IPS-NIHi11 (cell line): Measurements from ENCODE around the gene LCN1.
A peak's percentile ranks its signal among the peaks of the same experiment; 100 is the strongest.

Experiments
- DNase-seq: peaks from one replicate; pipeline ENCODE4 v3.0.0; 2012; ENCODE audit warnings: mixed read lengths, low spot score

LCN1 gene

DNA sequence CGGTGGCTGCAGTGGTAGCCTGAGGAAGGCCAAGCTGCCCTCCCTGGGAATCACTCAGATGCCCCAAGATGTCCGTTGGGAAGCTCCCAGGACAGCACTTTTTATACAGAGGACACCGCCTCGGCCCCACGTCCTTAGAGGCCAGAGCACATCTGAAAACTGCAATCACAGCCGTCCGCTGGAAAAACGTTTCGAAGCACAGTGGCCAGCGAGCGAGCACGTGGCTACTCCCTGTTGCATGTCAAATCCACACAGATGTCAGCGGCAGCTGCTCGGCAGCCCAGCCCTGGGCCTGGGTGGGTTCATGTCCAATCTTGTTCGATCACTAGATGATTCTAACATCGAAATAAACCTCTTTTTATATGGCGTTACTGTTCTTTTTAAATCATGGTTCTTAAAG lies 32.7 kb upstream of the LCN1 start:
- DNase-seq, result no peak

DNA sequence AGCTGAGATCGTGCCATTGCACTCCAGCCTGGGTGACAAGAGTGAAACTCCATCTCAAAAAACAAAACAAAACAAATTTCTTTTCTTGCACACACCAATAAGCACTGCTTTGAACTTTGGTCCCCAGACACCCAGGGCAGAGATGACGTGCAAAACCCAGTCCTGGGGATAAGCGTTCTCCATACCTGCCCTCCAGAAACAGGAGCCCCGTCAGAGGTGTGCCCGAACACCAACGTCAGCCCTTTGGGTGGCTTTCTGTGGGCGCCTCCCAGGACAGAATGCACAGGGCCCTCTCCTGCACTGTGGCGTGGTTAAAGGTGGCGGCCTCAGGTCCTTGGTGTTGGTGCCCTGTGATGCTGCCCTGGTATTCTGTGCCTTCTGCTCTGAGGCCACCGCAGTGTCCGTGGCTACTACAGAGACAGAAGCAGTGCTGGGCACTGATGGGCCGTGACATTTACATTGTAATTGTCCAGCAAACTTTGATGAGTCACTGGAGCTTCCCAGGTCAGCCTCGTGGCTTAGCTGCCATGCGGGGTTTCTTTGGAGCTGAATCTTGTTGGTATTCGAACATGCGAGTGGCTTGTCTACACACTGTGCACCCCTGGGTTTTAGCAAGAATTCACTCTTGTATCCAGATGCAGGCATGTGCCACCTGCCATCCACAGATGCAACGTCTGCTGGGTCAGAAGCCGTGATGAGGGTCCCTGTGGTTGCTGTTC lies 31.9 kb upstream of the LCN1 start:
- no peak for DNase-seq

DNA sequence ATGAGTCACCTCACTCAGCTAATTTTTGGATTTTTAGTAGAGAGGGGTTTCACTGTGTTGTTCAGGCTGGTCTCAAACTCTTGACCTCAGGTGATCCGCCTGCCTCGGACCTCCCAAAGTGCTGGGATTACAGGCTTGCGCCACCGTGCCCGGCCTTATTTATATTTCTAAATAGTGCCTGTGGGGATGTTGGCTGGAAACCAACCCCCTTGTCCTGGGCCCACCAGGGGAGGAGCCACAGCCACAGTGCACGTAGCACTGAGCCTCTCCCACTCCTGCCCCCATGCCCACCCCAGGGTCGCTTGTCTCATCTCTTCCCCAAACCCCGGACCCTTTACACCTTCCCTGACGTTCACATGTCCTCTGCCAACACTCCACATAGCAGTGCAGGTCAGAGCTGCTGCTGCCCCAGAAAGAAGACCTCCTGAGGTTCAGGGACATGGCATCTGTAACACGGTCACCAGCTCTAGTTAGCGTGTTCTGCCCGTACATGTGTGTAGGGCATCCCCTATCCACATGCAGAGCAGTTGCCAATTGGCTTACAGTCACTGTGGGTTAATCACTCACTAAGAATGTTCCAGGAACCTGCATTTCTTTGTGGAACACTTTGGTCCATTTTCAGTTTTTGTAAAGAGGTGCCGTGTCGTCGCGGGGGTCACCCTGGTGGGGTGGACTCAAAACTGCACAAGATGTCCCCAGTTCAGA lies 30.9 kb upstream of the LCN1 start:
- DNase-seq, result no peak

DNA sequence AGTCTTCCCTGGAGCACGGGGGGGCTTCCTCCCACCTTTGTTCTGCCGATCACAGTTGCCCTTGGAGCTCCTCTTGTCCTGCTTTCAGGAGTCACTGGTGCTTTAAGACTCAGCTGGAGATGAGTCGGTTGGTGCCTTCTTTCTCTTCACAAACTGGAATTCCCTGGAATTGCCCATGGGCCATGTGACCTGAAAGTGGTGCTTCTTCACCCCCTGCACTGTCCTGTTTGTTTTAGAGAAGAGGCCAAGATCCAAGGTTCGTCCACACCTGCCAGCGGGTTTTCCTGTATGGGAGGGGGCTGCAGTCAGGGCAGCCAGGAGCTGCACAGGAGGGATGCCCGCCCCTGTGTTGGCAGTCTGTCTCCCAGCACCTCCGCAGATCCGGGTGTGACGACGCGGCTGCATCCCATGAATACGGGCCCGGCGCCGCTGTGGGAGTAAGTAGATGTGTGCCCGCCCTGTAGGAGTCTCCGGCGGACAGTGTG lies 30.2 kb upstream of the LCN1 start:
- DNase-seq, result no peak

DNA sequence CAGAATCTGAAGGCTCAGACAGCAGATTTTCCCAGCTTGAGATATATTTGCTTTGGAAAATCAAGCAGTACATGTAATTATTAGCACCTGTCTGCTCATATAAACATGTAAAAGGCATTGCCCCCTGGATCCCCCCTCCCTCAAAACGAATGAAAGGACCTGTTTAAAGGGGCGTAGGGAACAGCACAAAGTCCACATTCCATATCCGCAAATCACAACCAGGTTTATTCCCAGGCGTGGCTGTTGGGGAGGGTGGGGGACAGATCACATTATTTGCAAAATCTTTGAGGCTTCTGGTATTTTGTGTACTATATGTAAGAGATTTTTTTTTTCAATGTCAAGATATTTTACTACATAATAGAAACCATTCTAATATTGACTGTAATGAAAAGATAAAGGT lies 29.5 kb upstream of the LCN1 start:
- DNase-seq, result no peak

DNA sequence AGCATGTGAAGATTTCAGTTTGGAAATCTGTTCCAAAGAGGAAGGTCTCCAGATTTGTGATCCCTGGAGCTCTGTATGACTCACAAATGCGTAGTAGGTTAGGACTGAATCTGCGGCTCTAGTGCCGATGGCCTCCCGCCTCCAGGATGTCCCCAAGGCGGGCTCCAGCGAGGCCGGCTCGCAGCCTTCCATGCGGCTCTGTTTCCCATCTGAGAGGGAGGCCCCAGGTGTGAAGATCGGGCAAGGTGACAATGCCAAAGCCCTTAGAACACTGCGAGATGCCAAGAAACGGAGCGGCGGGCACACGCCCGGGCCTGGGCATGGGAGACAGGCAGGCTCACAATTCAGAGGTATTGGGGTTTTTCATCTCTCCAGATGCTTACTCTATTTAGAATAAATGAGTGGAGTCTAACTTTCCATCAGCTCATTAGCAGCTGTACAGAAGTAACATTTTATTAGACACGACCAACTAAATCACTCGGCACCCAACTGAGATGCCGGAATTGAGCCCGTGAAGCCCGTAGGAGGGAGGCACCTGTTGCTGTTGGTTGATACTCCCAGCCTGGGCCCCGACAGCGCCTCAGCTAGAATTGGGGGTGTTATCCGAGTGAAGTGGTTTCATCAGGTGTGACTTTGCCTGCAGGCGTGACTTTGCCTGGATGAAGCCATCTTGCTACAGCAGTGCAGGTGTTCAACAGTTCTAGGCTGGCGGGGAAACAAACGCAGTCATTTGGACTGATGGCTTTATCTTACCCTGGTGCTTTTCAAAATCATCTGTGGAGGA lies 28.2 kb upstream of the LCN1 start:
- no peak for DNase-seq

DNA sequence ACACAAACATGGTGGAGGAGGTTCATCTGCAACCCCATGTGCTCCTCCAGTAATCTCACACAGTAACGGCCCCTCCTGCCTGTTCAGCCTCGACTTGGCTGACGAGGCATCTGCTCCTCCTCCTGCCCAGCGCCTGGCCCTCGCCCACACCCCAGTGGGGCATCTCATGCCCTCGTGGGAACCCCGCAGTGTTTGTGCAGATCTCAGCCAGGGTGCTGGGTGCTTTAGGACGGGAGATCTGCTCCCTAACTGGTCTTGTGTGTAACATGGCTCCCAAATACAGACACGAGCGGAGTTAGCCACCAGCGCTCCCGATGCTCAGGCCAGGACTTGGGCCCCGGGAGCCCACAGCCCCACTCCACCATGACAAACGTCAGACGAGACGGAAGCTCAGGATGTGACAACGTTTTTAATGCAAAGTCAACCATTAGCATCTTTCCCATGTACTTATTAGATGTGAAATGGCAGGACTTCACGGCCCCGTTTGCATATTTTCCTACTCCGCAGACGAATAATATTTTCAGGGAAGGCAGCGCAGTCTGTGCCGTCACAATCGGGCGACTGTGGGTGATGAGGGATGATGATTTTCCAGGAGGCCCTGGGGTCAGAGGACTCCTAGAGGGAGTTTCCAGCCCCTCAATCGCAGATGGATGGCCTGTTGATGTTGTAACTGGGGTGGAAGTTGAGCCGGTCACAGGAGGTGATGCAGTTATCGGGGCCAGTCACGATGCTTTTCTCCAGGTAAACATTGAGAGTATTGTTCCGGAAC lies 26.3 kb upstream of the LCN1 start:
- no peak for DNase-seq

DNA sequence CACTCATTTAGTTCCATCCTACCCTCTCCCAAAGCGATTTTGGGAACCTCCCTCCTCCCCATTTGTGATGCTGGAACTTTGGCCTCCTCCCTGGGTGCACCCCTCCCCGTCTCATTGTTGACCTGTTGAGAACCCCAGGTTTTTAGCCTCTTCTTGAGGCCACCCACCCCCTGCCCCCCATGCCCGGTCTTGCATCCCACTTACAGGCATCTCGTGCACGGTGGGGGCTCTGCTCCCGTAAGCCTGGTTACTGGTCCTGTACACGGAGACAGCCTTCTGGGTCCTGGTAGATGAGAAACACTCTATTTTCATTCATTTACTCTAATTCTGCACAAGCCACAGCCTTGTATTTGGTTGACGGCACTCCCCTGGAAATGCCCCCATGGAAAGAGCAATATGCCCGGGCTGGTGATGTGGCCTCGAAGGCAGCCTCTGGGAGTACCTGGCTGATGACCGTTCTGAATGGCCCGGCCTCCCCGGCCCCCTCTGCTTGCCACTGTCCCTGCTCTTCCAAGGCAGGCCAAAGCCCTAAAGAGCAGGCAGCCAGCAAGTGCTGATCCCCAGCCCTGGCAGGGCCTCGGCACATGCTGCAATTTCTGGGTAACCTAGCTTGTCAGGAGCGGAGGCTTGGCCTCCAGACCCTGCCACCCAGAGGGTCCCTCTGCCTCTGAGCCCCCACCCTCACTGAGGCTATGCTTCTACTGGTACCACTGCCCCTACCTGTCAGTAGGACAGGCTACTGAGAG lies 22.7 kb upstream of the LCN1 start:
- DNase-seq, result no peak

DNA sequence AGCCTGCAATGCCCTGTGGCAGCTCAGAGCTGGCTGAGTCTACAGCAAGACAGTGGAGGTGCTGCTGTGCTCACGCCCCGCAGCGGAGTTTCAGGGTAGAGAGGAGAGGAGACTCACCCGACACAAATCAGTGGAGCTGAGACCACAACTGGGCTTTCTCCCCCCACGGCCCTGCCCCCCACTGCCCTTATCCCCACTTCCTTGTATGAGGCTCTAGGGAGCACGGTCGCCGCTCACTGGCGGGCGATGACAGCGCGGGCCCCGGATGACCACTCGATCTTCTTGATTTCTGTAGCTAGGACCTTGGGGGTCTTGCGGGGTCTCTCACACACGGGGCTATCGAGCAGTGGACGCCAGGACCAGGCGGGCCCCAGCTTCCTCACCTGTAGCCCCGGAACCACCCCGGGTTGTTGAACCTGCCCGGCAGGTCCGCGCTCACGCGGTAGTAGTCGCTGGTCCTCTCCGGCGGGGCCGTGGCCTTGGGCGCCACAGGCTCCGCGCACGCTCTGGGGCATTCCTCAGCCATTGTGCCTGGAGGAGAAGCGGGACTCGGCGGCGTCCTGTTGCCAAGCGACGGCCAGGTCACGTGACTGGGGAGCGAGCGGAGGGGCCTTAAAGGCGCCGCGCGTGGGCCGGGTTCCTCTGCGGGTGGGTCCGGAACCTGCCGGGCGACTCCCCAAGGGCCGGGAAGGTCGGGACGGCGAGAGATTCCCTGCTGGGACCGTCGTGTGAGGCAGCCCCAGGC lies 21.7 kb upstream of the LCN1 start:
- peak; percentile 89 for DNase-seq

DNA sequence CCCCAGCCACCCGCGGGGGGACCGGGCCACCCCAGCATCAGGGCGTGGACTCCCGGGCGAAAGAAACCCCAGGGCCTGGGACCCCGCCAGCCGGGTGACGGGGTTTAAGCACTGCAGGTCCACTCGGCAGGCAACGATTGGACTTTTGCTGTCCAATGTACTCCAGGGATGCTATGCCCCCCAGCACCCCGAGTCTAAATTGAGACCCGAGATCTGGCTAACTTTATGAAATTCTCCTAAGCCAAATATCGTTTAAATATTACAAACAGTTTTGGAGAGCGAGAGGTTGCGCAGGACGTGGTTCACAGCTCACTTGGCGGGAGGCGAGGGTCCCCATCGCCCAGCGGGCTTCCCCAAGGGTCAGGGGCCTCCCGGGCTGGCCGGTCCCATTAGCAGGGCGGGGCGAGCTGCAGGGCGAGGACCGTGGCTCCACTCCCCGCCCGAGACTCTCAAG lies 21.1 kb upstream of the LCN1 start:
- DNase-seq, result no peak

DNA sequence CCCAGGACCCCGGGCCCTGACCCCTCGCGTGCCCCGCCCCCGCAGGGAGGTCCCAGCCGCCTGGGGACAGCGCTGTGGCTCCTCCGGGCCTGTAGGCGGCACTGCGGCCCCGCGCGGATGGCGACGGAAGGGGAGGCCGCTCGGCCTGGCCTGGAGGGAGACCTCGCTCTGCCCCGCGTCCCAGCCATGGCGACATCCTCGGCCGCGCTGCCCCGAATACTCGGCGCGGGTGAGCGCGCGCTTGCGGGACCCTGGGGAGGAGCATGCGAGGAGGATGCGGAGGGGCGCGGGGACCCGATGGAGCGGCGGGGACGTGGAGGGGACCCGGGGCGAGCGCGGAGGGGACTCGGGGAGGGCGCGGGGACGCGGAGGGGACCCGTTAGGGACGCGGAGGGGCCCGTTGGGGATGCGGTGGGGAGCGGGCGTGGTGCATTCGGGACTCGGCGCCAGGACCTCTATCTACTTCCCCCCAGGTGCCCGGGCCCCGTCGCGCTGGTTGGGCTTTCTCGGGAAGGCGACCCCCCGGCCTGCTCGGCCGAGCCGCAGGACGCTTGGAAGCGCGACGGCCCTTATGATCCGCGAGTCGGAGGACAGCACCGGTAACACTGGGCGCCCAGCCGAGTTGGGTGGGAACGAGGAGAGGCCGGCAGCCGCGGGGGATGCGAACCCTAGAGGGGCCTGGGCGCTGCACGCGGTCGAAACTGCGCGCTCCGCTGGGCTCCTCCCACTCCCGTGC lies 20.5 kb upstream of the LCN1 start, which contains the start of gene MRPS2:
Gene MRPS2 (plus strand): TSS at position 158 of the 736 bp plus-strand sequence. CDS start 29 bp downstream, at position 187.
- DNase-seq, result peak; percentile 97

DNA sequence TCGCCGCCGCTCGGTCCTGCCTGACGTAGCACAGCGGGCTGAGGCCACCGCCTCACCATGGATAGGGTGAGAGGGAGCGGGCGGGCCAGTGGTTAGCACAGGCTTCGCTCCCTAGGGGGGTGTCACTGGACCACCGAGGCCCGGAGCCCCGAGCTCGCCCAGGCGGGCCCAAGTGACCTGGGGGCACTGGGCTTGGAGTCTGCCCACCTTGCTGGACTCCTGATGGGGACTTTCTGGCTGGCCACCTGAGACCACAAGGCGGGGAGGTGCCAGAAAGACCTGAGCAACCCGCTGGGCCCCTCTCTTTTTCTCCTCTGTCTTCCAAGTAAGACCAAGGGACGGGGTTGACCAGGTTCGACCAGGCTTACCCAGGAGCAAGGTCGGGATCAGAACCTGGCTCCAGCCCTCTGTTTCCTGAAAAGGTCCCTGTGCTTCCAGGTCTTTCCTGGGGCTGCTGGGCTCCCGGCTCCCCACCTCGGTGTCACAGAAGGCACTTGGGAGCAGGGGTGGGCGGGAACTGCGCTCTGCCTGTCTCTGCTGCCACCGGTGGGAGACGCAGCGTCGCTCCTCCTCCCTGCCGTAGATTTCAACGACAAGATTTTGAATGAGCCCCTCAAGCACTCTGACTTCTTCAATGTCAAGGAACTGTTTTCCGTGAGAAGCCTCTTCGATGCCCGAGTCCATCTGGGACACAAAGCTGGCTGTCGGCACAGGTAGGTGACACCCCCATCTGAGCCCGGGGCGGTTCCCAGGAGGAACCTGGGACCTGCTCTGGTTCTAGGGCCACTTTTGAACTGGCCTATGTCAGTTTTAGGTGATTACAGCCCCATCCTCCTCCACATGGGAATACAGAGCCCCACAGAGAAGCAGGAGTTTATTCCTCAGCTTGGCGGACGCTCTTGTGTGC lies 19.7 kb upstream of the LCN1 start:
- peak; percentile 84 for DNase-seq

DNA sequence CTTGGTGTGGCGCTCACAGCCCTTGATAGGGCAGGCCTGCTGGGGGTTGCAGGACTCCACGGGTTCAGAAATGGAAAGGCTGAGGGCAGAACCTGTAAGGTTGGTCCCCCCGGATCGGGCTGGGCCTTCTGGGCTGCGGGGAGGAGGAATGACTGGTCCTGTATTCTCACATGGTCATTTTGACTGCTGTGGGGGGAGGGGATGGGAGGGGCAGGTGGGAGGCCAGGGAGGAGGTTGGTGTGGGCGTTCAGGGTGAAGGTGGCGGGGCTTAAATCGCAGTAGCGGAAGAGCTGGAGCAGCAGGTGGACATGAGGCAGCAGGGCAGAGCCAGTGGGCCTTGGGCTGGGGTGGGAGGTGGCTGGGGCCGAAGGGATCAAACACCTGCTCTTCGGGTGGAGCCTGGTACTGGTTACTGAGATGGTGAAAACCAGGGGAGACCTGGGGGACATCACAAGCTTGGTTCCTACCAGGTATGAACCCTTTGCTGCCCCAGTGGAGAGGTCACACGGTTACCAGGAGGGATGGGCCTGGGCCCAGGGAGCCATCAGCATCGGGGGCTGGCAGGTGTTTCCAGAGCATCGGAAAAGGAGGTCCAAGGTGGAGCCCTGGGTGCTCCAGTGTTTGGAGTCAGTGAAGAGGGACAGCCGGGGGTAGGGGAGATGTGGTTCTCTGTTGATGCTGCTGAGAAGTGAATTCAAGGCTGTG lies 18.9 kb upstream of the LCN1 start:
- no peak for DNase-seq

DNA sequence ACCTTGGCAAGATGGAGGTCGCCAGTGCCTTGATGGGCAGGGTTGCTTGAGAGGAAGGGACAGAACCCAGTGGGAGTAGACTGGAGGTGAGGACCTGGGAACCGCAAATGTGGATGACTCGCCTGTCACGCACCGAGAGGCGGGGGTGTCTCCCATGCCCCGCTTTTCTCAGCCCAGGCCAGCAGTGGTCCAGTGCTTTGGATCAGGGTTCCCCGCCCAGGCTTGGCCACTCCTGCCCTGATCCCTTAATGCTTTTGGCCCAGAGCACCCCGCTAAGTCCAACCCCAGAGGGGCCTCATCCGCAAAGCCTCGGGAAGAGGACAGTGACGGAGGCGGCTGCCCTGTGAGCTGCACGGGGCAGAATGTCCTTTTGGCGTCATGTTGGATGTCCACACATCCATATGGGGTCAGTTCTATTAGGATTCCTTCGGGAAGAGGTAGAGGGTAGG lies 18.3 kb upstream of the LCN1 start:
- DNase-seq, result no peak

DNA sequence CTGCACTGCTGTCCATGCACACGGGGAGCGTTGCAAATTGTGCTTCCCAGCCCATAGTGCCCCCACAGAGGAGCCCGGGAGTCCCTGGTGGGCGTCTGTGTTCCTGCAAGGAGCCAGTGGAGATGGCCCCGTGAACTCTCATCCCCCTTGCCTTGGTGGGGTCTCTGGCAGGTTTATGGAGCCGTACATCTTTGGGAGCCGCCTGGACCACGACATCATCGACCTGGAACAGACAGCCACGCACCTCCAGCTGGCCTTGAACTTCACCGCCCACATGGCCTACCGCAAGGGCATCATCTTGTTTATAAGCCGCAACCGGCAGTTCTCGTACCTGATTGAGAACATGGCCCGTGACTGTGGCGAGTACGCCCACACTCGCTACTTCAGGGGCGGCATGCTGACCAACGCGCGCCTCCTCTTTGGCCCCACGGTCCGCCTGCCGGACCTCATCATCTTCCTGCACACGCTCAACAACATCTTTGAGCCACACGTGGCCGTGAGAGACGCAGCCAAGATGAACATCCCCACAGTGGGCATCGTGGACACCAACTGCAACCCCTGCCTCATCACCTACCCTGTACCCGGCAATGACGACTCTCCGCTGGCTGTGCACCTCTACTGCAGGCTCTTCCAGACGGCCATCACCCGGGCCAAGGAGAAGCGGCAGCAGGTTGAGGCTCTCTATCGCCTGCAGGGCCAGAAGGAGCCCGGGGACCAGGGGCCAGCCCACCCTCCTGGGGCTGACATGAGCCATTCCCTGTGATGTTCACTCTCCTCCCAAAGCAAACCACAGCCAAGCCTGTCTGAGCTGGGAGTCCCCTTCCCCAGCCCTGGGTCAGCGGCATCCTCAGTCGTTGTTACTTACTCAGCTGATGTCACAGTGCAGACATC lies 17.6 kb upstream of the LCN1 start:
- no peak for DNase-seq

DNA sequence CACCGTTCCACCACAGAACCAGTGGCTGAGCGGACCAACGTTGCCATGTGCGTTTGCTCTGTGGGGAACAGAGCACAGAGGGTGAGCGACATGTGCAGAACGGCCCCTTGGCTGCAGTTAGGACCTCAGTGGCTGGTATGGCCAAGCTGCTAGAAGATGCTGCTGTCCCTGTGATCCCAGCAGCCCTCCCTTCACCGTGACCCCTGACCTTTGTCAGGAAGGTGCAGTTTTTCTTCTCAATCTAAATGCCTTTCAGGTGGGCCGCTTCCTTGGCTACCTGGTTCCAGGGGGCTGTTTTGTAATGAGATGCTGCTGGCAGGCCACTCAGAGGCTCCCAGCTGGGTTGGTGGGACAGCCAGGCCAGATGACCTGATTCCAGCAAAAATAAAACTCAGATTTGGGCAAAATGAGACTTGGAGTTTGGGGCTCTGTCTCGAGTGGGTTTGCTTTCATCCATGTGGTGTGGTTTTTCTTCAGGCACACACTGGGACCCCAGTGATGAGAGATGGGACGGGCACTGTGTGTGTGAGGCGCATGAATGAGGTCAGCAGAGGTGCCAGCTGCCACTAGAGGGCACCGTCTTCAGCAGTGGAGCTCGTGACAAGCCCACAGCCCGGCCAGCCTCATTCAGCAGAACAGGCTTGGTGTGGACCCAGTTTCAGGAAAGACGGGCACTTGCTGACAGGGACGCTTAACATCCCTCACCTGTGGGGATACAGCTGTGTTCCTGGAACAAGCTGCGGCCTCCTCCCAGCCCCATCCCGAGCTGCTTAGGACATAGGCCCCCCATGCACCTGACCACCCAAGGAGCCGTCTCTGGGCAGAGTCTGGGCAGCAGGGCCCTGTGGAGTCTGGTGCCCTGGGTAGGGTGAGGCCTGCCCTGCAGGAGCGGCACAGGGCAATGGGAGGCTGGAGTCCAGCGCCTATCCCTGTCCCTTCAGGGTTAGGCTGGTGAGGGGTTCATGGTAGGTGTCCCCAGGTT lies 16.7 kb upstream of the LCN1 start:
- DNase-seq, result peak; percentile 80
